RWPE2 (cell line): ENCODE data around the gene LDHAL6B.

ENCODE experiments used
- ATAC-seq: fragments of 200-7000 bp; cut with Tn5 transposase; 3 replicates; pipeline ENCODE4 v1.9.1; 2021; ENCODE audit warnings: low read depth
- DNase-seq: peaks from one replicate; pipeline ENCODE4 v3.0.0-alpha.2; 2020; ENCODE audit warnings: low spot score
- H3K27ac ChIP-seq: fragments of 450-650 bp; 2 replicates; pipeline ENCODE4 v1.5.1; 2017; ENCODE audit warnings: mild to moderate bottlenecking; ENCODE audit not compliant: poor library complexity, severe bottlenecking
- H3K27me3 ChIP-seq: fragments of 250-450 bp; sonication (Bioruptor Pico); 2 replicates; pipeline ENCODE4 v1.5.1; 2021; ENCODE audit warnings: mild to moderate bottlenecking, moderate library complexity; ENCODE audit not compliant: insufficient read depth, poor library complexity, severe bottlenecking
- H3K36me3 ChIP-seq: fragments of 250-450 bp; sonication (Bioruptor Pico); 2 replicates; pipeline ENCODE4 v1.5.1; 2020; ENCODE audit warnings: low read depth, mild to moderate bottlenecking, moderate library complexity
- H3K4me1 ChIP-seq: fragments of 250-450 bp; sonication (Bioruptor Pico); 2 replicates; pipeline ENCODE4 v1.5.1; 2021; ENCODE audit warnings: mild to moderate bottlenecking, moderate library complexity; ENCODE audit not compliant: insufficient read depth, poor library complexity, severe bottlenecking
- H3K4me3 ChIP-seq: fragments of 250-450 bp; sonication (Bioruptor Pico); 2 replicates; pipeline ENCODE4 v1.5.1; 2021; ENCODE audit warnings: mild to moderate bottlenecking, moderate library complexity; ENCODE audit not compliant: severe bottlenecking
- H3K9me3 ChIP-seq: fragments of 250-450 bp; sonication (Bioruptor Pico); 2 replicates; pipeline ENCODE4 v1.5.1; 2021; ENCODE audit warnings: mild to moderate bottlenecking, moderate library complexity; ENCODE audit not compliant: severe bottlenecking
- CTCF ChIP-seq: fragments of 450-650 bp; IDR thresholded peaks from one replicate; pipeline ENCODE4 v1.5.1; 2017; ENCODE audit warnings: mild to moderate bottlenecking, moderate library complexity; ENCODE audit not compliant: poor library complexity, severe bottlenecking

Gene LDHAL6B

DNA sequence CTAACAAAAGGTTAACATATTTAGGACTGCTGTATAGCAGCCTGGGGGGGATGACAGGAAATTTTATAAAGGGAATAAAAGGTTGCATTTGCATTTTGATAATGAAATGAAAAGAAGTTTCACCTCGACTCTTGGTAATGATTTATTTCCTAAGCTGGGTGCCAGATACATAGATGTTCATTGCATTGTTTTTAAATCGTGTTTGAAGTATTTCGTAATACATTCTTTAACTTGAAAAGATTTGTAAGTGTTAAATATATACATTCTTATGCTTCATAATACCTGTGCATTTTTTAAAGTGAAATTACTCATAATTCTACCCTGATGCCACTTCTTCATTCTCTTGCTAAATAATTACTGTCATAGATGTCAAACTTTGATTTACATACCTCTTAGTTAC, 22.8 kb downstream of the LDHAL6B start:
- Histone ChIP-seq H3K36me3 (peaks cover 86% of the 10 kb centered on the region), H3K27ac (no peak overlapping the region), H3K27me3 (no peaks in the 10 kb centered on the region), H3K4me1 (peaks cover 6% of the 10 kb centered on the region), H3K4me3 (no peak overlapping the region), H3K9me3 (no peaks in the 10 kb centered on the region)
- DNase-seq (no peak), ATAC-seq (no peak)
- no peak for TF ChIP-seq CTCF

DNA sequence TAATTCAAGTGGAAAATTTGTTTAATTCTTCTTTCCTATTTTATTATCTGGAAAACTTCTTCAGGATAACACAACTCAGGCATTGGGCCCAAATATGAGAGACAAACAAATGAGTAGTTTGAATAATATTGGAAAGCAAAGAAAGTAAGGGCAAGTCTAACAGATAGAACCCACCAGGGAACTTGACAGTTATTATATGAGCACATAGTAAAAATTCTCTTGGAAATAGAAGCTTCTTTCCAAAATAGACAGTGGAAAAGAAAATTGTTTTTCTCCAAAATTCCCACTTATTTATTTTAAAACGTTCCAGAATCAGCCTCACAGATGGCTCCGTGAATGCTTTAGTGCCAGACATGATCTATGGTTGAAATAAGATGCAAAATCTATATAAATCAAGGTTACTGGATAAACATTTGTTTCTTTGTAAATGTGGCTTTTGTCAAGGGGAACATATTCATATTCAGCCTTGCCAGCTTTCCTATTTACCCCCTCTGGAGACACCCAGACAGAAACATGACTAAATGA, 23.9 kb downstream of the LDHAL6B start:
- ATAC-seq = no peak
- no peak for TF ChIP-seq CTCF
- Histone ChIP-seq H3K27ac (no peak overlapping the region), H3K4me3 (no peak overlapping the region), H3K9me3 (no peaks in the 10 kb centered on the region), H3K36me3 (peaks cover 84% of the 10 kb centered on the region), H3K4me1 (peaks cover 6% of the 10 kb centered on the region), H3K27me3 (no peaks in the 10 kb centered on the region)
- DNase-seq = no peak

- Histone ChIP-seq H3K4me3 (no peak overlapping the region), H3K27ac (peak overlapping the region; percentile 15), H3K27me3 (no peaks in the 10 kb centered on the region), H3K36me3 (peaks cover 79% of the 10 kb centered on the region), H3K9me3 (no peaks in the 10 kb centered on the region), H3K4me1 (peaks cover 6% of the 10 kb centered on the region)
- DNase-seq = no peak
- ATAC-seq = peak; percentile 84
- no peak for TF ChIP-seq CTCF
Observed at GRCh38 chr15:59232476-59232875, 25.8 kb downstream of the LDHAL6B start.

DNA sequence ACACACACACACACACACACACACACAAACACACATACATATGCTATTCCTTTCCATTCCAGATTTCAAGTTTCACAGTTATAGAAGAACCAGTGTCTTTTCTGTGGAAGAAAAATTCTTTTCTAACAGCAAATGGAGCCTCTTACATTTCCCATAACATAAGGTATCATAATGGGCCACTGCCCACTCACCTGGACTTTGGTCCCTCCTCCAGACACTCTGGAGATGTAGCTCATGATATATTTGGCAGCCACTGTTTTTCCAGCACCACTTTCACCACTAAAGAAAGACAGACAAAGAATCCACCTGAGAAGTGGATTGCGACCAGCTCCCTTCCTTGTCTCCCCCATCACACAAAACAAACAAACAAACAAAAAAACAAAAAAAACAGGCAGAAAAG, 29.8 kb downstream of the LDHAL6B start:
- DNase-seq = no peak
- no peak for TF ChIP-seq CTCF
- no peak overlapping the region for H3K27ac ChIP-seq

DNA sequence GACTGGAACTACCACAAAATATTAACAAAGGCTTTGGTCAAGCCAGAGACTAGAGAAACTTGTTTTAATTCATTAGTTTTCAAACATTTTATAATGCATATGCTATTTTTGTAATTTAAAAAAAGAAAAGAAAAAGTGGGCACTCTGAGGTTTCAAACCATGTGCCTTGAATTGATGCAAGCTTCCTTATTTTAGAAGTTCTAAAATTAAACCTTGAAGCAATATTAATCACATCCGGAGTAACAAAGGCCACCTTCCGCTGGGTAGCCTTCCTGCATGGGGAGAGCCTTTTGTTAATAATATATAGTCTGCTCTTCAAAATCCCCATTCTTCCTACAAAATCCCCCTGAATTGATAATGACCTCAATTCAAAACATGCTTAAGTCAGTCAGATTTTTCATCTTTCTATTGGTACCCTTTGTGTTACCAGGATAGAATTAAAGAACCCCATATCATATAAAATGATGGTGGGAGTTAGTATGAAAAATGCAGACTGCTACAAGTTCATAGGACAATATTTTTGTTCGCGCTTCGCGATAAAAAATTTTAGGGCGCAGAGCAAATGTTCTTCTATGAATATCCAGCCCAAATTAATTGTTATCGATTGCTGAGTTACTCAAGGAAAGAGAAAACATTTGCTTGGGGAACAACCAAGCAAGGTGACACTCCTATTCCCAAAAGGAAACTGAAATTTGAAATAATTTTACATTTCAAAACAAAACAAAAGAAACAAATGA, 30.6 kb downstream of the LDHAL6B start:
- Histone ChIP-seq H3K4me3 (no peak overlapping the region), H3K4me1 (peaks cover 11% of the 10 kb centered on the region), H3K9me3 (no peaks in the 10 kb centered on the region), H3K36me3 (peaks cover 68% of the 10 kb centered on the region), H3K27ac (no peak overlapping the region), H3K27me3 (no peaks in the 10 kb centered on the region)
- ATAC-seq = no peak
- TF ChIP-seq CTCF = no peak
- no peak for DNase-seq

More for the DNA sequence above, 29.8 kb downstream of the LDHAL6B start:
- no peak for ATAC-seq
- Histone ChIP-seq H3K27me3 (no peaks in the 10 kb centered on the region), H3K4me3 (no peak overlapping the region), H3K4me1 (peaks cover 11% of the 10 kb centered on the region), H3K36me3 (peaks cover 68% of the 10 kb centered on the region), H3K9me3 (no peaks in the 10 kb centered on the region)
